HepG2 (cell line): ENCODE measurements around the gene NEURL4. TPM values are rescaled to one million over a fixed set of nuclear protein-coding genes. Genes with fewer than 3 reads are reported as not detected.

Experiments used
- KAT7 ChIP-seq: IDR thresholded peaks from 2 replicates; pipeline ENCODE4 v1.6.1; 2018; ENCODE audit warnings: borderline replicate concordance, missing compliant biosample characterization
- PAF1 ChIP-seq: IDR thresholded peaks from 2 replicates; pipeline ENCODE4 v1.6.1; 2016; ENCODE audit warnings: missing genetic modification reagents, missing compliant biosample characterization
- polyA plus RNA-seq, 8 experiments: library from polyadenylated mRNA; depleted of rRNA in 3 of 8; stranded (reverse) in 7 of 8; unstranded in 1 of 8; fragments of >200 nt; fragmentation: Illumina TruSeq in 4 of 8; extraction: Trizol in 4 of 8; gene quantifications; 2 replicates each; pipeline versions ENCODE4 v1.2.1 to v1.2.3, GENCODE V29; 2011 to 2016; ENCODE audit warnings: low read depth in 4 of 8, missing spikeins in 1 of 8, mixed read lengths in 1 of 8; ENCODE audit not compliant: insufficient read depth in 1 of 8
- total RNA-seq, 5 experiments: library from RNA; depleted of rRNA; stranded (reverse); fragments of >200 nt; fragmentation: Illumina TruSeq; extraction: Trizol; gene quantifications; 2 replicates each; pipeline ENCODE4 v1.2.3, GENCODE V29; 2016; ENCODE audit warnings: low read depth in 1 of 5
- TF ChIP-seq, protein P1 (sequence below), 2 experiments: sonication (generic) in 1 of 2; formaldehyde crosslinking in 1 of 2; IDR thresholded peaks; 2 replicates each; pipeline versions ENCODE4 v1.6.1 to v1.9.0; 2014 to 2022; ENCODE audit warnings: antibody characterized with exemption in 1 of 2, borderline replicate concordance in 1 of 2, inconsistent platforms in 1 of 2, low read depth in 1 of 2, missing genetic modification reagents in 1 of 2
- TF ChIP-seq, protein P2 (sequence below): sonication (generic); formaldehyde crosslinking; IDR thresholded peaks from 2 replicates; pipeline ENCODE4 v1.4.0; 2020; ENCODE audit warnings: missing genetic modification reagents, borderline replicate concordance

NEURL4 gene
- total and polyA plus RNA-seq, 2 of the 13 experiments (the other 11 are each of a cell fraction or from before 2014, with no cell fraction given): 14.8 to 15.7 TPM

- TF ChIP-seq, protein P1, sequence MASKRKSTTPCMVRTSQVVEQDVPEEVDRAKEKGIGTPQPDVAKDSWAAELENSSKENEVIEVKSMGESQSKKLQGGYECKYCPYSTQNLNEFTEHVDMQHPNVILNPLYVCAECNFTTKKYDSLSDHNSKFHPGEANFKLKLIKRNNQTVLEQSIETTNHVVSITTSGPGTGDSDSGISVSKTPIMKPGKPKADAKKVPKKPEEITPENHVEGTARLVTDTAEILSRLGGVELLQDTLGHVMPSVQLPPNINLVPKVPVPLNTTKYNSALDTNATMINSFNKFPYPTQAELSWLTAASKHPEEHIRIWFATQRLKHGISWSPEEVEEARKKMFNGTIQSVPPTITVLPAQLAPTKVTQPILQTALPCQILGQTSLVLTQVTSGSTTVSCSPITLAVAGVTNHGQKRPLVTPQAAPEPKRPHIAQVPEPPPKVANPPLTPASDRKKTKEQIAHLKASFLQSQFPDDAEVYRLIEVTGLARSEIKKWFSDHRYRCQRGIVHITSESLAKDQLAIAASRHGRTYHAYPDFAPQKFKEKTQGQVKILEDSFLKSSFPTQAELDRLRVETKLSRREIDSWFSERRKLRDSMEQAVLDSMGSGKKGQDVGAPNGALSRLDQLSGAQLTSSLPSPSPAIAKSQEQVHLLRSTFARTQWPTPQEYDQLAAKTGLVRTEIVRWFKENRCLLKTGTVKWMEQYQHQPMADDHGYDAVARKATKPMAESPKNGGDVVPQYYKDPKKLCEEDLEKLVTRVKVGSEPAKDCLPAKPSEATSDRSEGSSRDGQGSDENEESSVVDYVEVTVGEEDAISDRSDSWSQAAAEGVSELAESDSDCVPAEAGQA (IDR thresholded peaks at IDR 0.05; ENCODE audit: low read depth): no peak
- TF ChIP-seq, protein P1 (CRISPR knock-in tag; IDR thresholded peaks at IDR 0.05; ENCODE audit: borderline replicate concordance): no peak
- TF ChIP-seq, protein P2, sequence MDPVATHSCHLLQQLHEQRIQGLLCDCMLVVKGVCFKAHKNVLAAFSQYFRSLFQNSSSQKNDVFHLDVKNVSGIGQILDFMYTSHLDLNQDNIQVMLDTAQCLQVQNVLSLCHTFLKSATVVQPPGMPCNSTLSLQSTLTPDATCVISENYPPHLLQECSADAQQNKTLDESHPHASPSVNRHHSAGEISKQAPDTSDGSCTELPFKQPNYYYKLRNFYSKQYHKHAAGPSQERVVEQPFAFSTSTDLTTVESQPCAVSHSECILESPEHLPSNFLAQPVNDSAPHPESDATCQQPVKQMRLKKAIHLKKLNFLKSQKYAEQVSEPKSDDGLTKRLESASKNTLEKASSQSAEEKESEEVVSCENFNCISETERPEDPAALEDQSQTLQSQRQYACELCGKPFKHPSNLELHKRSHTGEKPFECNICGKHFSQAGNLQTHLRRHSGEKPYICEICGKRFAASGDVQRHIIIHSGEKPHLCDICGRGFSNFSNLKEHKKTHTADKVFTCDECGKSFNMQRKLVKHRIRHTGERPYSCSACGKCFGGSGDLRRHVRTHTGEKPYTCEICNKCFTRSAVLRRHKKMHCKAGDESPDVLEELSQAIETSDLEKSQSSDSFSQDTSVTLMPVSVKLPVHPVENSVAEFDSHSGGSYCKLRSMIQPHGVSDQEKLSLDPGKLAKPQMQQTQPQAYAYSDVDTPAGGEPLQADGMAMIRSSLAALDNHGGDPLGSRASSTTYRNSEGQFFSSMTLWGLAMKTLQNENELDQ: no peak
- TF ChIP-seq PAF1 (no peak), KAT7 (CRISPR knock-in tag) (no peak)
Measured at GRCh38 chr17:7343250-7343649, 14.1 kb upstream of the NEURL4 start (continued).
